HEK293 (cell line): ENCODE measurements around the gene SCN3A.

Experiments
- CTCF ChIA-PET: fragments of 350-600 bp; formaldehyde crosslinking; extraction: SDS; loops from one replicate; lab custom pipeline; 2021; ENCODE audit warnings: antibody characterized with exemption; lab: Yijun Ruan, JAX
- POLR2A ChIA-PET: fragments of 300-600 bp; formaldehyde crosslinking; extraction: SDS; loops from one replicate; lab custom pipeline; 2020; ENCODE audit warnings: antibody characterized with exemption, inconsistent platforms; lab: Yijun Ruan, JAX
- H3K27ac ChIP-seq: fragments of 200-500 bp; sonication (Bioruptor generic); 2 replicates; pipeline ENCODE4 v1.5.1; 2014; ENCODE audit warnings: low read depth, low read length, control low read depth, inconsistent platforms; ENCODE audit errors: extremely low read depth
- H3K36me3 ChIP-seq, 2 experiments: fragments of 200-500 bp in 1 of 2; sonication (Bioruptor generic) in 1 of 2; 1 replicate in 1 of 2; 2 replicates in 1 of 2; pipeline ENCODE4 v1.5.1; 2014 to 2017; ENCODE audit warnings: inconsistent platforms in 2 of 2, low read length in 2 of 2; ENCODE audit not compliant: control insufficient read depth in 2 of 2, insufficient read depth in 1 of 2
- H3K4me1 ChIP-seq: fragments of 200-500 bp; sonication (Bioruptor generic); 2 replicates; pipeline ENCODE4 v1.5.1; 2014; ENCODE audit warnings: mild to moderate bottlenecking, low read length, inconsistent platforms; ENCODE audit not compliant: control insufficient read depth, insufficient read depth
- H3K4me3 ChIP-seq: 2 replicates; pipeline ENCODE4 v1.5.1; 2011; ENCODE audit warnings: low read depth, mild to moderate bottlenecking, control low read depth, low read length, moderate library complexity
- H3K9me3 ChIP-seq: fragments of 200-500 bp; sonication (Bioruptor generic); 2 replicates; pipeline ENCODE4 v1.5.1; 2014; ENCODE audit warnings: low read depth, low read length, inconsistent platforms; ENCODE audit not compliant: control insufficient read depth, insufficient read depth
- FEZF1 ChIP-seq: fragments of 450-650 bp; formaldehyde crosslinking; IDR thresholded peaks from 2 replicates; pipeline ENCODE4 v1.5.1; 2016; ENCODE audit warnings: missing biosample characterization, missing genetic modification characterization
- KLF1 ChIP-seq: fragments of 450-650 bp; formaldehyde crosslinking; IDR thresholded peaks from 2 replicates; pipeline ENCODE4 v1.5.1; 2016; ENCODE audit warnings: missing biosample characterization, missing genetic modification characterization
- SETDB1 ChIP-seq: IDR thresholded peaks from one replicate; pipeline ENCODE4 v1.6.1; 2017; ENCODE audit warnings: mild to moderate bottlenecking, low read length, moderate library complexity, mixed read lengths; ENCODE audit not compliant: insufficient read length
- TCF7L2 ChIP-seq: IDR thresholded peaks from 2 replicates; pipeline ENCODE4 v1.6.1; 2011; ENCODE audit warnings: low read depth, mild to moderate bottlenecking, inconsistent platforms, low read length, moderate library complexity, borderline replicate concordance
- ZBTB20 ChIP-seq: fragments of 450-650 bp; formaldehyde crosslinking; IDR thresholded peaks from 2 replicates; pipeline ENCODE4 v1.5.1; 2016; ENCODE audit warnings: missing biosample characterization, missing genetic modification characterization
- ZNF10 ChIP-seq: fragments of 450-650 bp; formaldehyde crosslinking; IDR thresholded peaks from 2 replicates; pipeline ENCODE4 v1.5.1; 2017; ENCODE audit warnings: missing biosample characterization, missing genetic modification characterization
- ZNF16 ChIP-seq: fragments of 450-650 bp; formaldehyde crosslinking; IDR thresholded peaks from 2 replicates; pipeline ENCODE4 v1.5.1; 2016; ENCODE audit warnings: low read depth, missing biosample characterization, missing genetic modification characterization
- ZNF174 ChIP-seq: fragments of 450-650 bp; formaldehyde crosslinking; IDR thresholded peaks from 2 replicates; pipeline ENCODE4 v1.5.0; 2017; ENCODE audit warnings: missing biosample characterization, mild to moderate bottlenecking, missing genetic modification characterization
- ZNF211 ChIP-seq: fragments of 450-650 bp; formaldehyde crosslinking; IDR thresholded peaks from 2 replicates; pipeline ENCODE4 v1.5.1; 2016; ENCODE audit warnings: low read depth, missing biosample characterization, missing genetic modification characterization
- ZNF266 ChIP-seq: fragments of 450-650 bp; formaldehyde crosslinking; IDR thresholded peaks from 2 replicates; pipeline ENCODE4 v1.5.1; 2016; ENCODE audit warnings: missing biosample characterization, missing genetic modification characterization, low read depth
- ZNF311 ChIP-seq: fragments of 450-650 bp; formaldehyde crosslinking; IDR thresholded peaks from 2 replicates; pipeline ENCODE4 v1.5.1; 2017; ENCODE audit warnings: missing biosample characterization, missing genetic modification characterization, borderline replicate concordance
- ZNF350 ChIP-seq: fragments of 450-650 bp; formaldehyde crosslinking; IDR thresholded peaks from 2 replicates; pipeline ENCODE4 v1.5.0; 2017; ENCODE audit warnings: missing biosample characterization, mild to moderate bottlenecking, missing genetic modification characterization
- ZNF544 ChIP-seq: fragments of 450-650 bp; formaldehyde crosslinking; IDR thresholded peaks from 2 replicates; pipeline ENCODE4 v1.5.0; 2017; ENCODE audit warnings: missing biosample characterization, missing genetic modification characterization
- ZNF558 ChIP-seq: fragments of 450-650 bp; formaldehyde crosslinking; IDR thresholded peaks from 2 replicates; pipeline ENCODE4 v1.5.1; 2016; ENCODE audit warnings: missing biosample characterization, missing genetic modification characterization
- ZNF664 ChIP-seq: fragments of 450-650 bp; formaldehyde crosslinking; IDR thresholded peaks from 2 replicates; pipeline ENCODE4 v1.5.1; 2016; ENCODE audit warnings: missing biosample characterization, missing genetic modification characterization
- ZNF670 ChIP-seq: fragments of 450-650 bp; formaldehyde crosslinking; IDR thresholded peaks from 2 replicates; pipeline ENCODE4 v1.5.1; 2016; ENCODE audit warnings: missing biosample characterization, missing genetic modification characterization, low read depth
- ZSCAN23 ChIP-seq: fragments of 450-650 bp; formaldehyde crosslinking; IDR thresholded peaks from 2 replicates; pipeline ENCODE4 v1.5.1; 2016; ENCODE audit warnings: missing biosample characterization, missing genetic modification characterization
- TF ChIP-seq, protein P1 (sequence below): fragments of 450-650 bp; formaldehyde crosslinking; IDR thresholded peaks from 2 replicates; pipeline ENCODE4 v1.5.1; 2016; ENCODE audit warnings: missing biosample characterization, missing genetic modification characterization
- TF ChIP-seq, protein P2 (sequence below): fragments of 450-650 bp; formaldehyde crosslinking; IDR thresholded peaks from 2 replicates; pipeline ENCODE4 v1.5.1; 2016; ENCODE audit warnings: missing biosample characterization, missing genetic modification characterization, borderline replicate concordance
- TF ChIP-seq, protein P3 (sequence below): fragments of 450-650 bp; formaldehyde crosslinking; IDR thresholded peaks from 2 replicates; pipeline ENCODE4 v1.5.1; 2016; ENCODE audit warnings: missing biosample characterization, missing genetic modification characterization
- TF ChIP-seq, protein P4 (sequence below): fragments of 450-650 bp; formaldehyde crosslinking; IDR thresholded peaks from 2 replicates; pipeline ENCODE4 v1.5.1; 2016; ENCODE audit warnings: missing biosample characterization, missing genetic modification characterization
- TF ChIP-seq, protein P5 (sequence below): fragments of 450-650 bp; formaldehyde crosslinking; IDR thresholded peaks from 2 replicates; pipeline ENCODE4 v1.5.1; 2016; ENCODE audit warnings: missing biosample characterization, missing genetic modification characterization

Gene SCN3A

DNA sequence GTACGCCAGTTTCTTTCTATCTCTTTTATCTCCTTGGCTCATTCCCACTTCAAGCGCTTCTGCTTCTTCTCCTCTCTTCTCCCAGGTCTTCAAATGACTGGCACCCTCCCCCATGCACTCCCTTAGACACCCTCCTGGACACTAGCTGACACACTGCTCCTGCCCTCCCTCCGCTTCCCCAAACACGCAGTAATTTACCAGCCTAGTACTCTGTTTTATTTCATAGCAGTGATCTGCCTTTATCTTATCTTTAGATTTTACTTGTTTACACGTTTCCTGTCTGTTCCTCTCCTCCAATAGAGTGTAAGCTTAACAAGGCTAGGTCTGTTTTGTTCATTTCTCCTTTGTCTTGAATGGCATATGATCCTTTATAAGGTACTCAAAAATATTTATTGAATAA, 93.9 kb downstream of the SCN3A start:
- Histone ChIP-seq H3K4me1 (peaks cover 5% of the 10 kb centered on the region; the same call in 1 of the 2 replicates), H3K27ac (no peak overlapping the region), H3K36me3 (no peaks in the 10 kb centered on the region), H3K4me3 (no peak overlapping the region), H3K9me3 (no peaks in the 10 kb centered on the region)
- CTCF ChIA-PET, result no interaction called here
- POLR2A ChIA-PET, result no interaction called here
- TF ChIP-seq ZBTB20 (tag by site-specific recombination) (peak; percentile 29; the same call in 1 of the 2 replicates), ZNF350 (no peak), KLF1 (no peak), ZNF10 (tag by site-specific recombination) (no peak), SETDB1 (no peak)

DNA sequence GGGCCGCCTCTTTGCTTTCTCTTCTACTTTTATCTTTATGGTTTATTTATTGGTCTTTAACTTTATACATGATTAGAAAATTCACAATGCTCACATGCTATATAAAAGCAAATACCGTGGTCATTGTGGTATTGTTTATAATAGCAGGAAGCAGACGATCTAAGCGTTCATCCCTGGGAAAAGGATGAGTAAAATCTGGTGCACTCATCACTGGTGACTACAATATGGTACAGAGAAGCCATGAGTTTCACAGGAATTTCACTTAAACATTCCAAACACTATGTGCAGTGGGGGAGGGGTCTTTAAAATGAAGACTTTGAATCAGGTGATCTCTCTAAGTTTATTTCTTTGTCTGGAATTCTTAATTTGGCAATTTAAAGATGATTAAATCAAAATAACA, 97.9 kb downstream of the SCN3A start:
- no peaks in the 10 kb centered on the region for H3K9me3 ChIP-seq
- POLR2A ChIA-PET, result no interaction called here
- H3K4me1 ChIP-seq, result no peaks in the 10 kb centered on the region
- H3K4me3 ChIP-seq, result no peak overlapping the region
- no peaks in the 10 kb centered on the region for H3K36me3 ChIP-seq
- H3K27ac ChIP-seq, result no peak overlapping the region
- CTCF ChIA-PET, result no interaction called here
- TF ChIP-seq ZNF544 (tag by site-specific recombination), result no peak
- TF ChIP-seq, protein P1, sequence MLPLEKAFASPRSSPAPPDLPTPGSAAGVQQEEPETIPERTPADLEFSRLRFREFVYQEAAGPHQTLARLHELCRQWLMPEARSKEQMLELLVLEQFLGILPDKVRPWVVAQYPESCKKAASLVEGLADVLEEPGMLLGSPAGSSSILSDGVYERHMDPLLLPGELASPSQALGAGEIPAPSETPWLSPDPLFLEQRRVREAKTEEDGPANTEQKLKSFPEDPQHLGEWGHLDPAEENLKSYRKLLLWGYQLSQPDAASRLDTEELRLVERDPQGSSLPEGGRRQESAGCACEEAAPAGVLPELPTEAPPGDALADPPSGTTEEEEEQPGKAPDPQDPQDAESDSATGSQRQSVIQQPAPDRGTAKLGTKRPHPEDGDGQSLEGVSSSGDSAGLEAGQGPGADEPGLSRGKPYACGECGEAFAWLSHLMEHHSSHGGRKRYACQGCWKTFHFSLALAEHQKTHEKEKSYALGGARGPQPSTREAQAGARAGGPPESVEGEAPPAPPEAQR, result no peak
- TF ChIP-seq ZNF16 (tag by site-specific recombination), result no peak
- TF ChIP-seq, protein P2, sequence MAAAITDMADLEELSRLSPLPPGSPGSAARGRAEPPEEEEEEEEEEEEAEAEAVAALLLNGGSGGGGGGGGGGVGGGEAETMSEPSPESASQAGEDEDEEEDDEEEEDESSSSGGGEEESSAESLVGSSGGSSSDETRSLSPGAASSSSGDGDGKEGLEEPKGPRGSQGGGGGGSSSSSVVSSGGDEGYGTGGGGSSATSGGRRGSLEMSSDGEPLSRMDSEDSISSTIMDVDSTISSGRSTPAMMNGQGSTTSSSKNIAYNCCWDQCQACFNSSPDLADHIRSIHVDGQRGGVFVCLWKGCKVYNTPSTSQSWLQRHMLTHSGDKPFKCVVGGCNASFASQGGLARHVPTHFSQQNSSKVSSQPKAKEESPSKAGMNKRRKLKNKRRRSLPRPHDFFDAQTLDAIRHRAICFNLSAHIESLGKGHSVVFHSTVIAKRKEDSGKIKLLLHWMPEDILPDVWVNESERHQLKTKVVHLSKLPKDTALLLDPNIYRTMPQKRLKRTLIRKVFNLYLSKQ (tag by site-specific recombination), result no peak
- TF ChIP-seq ZNF211 (tag by site-specific recombination), result no peak
- TF ChIP-seq ZNF311, result no peak
- no peak for TF ChIP-seq TCF7L2
- no peak for TF ChIP-seq ZNF670 (tag by site-specific recombination)
- TF ChIP-seq FEZF1 (tag by site-specific recombination), result no peak
- TF ChIP-seq ZNF174, result no peak
- TF ChIP-seq ZNF558, result no peak
- no peak for TF ChIP-seq ZSCAN23 (tag by site-specific recombination)
- TF ChIP-seq, protein P3, sequence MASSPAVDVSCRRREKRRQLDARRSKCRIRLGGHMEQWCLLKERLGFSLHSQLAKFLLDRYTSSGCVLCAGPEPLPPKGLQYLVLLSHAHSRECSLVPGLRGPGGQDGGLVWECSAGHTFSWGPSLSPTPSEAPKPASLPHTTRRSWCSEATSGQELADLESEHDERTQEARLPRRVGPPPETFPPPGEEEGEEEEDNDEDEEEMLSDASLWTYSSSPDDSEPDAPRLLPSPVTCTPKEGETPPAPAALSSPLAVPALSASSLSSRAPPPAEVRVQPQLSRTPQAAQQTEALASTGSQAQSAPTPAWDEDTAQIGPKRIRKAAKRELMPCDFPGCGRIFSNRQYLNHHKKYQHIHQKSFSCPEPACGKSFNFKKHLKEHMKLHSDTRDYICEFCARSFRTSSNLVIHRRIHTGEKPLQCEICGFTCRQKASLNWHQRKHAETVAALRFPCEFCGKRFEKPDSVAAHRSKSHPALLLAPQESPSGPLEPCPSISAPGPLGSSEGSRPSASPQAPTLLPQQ (tag by site-specific recombination), result no peak
- no peak for TF ChIP-seq ZNF664
- TF ChIP-seq, protein P4, sequence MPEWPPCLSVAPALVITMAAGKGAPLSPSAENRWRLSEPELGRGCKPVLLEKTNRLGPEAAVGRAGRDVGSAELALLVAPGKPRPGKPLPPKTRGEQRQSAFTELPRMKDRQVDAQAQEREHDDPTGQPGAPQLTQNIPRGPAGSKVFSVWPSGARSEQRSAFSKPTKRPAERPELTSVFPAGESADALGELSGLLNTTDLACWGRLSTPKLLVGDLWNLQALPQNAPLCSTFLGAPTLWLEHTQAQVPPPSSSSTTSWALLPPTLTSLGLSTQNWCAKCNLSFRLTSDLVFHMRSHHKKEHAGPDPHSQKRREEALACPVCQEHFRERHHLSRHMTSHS (tag by site-specific recombination), result no peak
- no peak for TF ChIP-seq ZNF266 (tag by site-specific recombination)
- TF ChIP-seq, protein P5, sequence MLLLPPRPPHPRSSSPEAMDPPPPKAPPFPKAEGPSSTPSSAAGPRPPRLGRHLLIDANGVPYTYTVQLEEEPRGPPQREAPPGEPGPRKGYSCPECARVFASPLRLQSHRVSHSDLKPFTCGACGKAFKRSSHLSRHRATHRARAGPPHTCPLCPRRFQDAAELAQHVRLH (tag by site-specific recombination), result no peak
- TF ChIP-seq ZNF350, result no peak
- TF ChIP-seq, all 188 proteins: peak for 0
